Fibroblast of lung (primary cell): Measurements from ENCODE around the gene GPM6B.

Experiments
- EZH2 ChIP-seq: IDR thresholded peaks from 2 replicates; pipeline ENCODE4 v1.5.1; 2012; ENCODE audit warnings: low read length, control low read depth, mild to moderate bottlenecking; ENCODE audit errors: missing control alignments
- TF ChIP-seq, protein P1 (sequence below), 2 donors: IDR thresholded peaks in 1 of 2; conservative IDR thresholded peaks in 1 of 2; 1 replicate in 1 of 2; 2 replicates in 1 of 2; pipeline ENCODE4 v1.5.1; 2011 to 2012; ENCODE audit warnings: low read length in 2 of 2, control low read depth in 1 of 2, inconsistent platforms in 1 of 2, low read depth in 1 of 2, mild to moderate bottlenecking in 1 of 2

GRCh38 chrX:13791559-13791958 is 25.3 kb downstream of the GPM6B start:
- TF ChIP-seq, protein P1, sequence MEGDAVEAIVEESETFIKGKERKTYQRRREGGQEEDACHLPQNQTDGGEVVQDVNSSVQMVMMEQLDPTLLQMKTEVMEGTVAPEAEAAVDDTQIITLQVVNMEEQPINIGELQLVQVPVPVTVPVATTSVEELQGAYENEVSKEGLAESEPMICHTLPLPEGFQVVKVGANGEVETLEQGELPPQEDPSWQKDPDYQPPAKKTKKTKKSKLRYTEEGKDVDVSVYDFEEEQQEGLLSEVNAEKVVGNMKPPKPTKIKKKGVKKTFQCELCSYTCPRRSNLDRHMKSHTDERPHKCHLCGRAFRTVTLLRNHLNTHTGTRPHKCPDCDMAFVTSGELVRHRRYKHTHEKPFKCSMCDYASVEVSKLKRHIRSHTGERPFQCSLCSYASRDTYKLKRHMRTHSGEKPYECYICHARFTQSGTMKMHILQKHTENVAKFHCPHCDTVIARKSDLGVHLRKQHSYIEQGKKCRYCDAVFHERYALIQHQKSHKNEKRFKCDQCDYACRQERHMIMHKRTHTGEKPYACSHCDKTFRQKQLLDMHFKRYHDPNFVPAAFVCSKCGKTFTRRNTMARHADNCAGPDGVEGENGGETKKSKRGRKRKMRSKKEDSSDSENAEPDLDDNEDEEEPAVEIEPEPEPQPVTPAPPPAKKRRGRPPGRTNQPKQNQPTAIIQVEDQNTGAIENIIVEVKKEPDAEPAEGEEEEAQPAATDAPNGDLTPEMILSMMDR (conservative IDR thresholded peaks at IDR 0.05 in 1 of 2, IDR thresholded peaks at IDR 0.05 in 1 of 2; ENCODE audit: low read depth in 1 of 2, low read length in 2 of 2), result no peak
- TF ChIP-seq EZH2, result no peak
